ENCODE results near the gene KDM4B. TPM values are rescaled to one million over a fixed set of nuclear protein-coding genes. Genes with fewer than 3 reads are reported as not detected.

The KDM4B gene
- polyA plus RNA-seq, 1 of the 3 experiments (the other 2 are of a cell fraction), result 12.2 TPM

- ChIA-PET POLR2A (no interaction called here), CTCF (no interaction called here)
- Histone ChIP-seq H3F3A (replicated peaks; ENCODE audit: insufficient read depth) (no peaks in the 10 kb centered on the region), H3K4me2 (no peak overlapping the region), H3K4me3 (ENCODE audit: low read depth in 2 of 2, low read length in 1 of 2) (no peak overlapping the region), H3K27ac (ENCODE audit: low read depth in 2 of 2, low read length in 1 of 2) (no peak overlapping the region), H3K4me1 (ENCODE audit: control insufficient read depth in 1 of 2, insufficient read depth in 2 of 2, low read depth in 1 of 2, low read length in 1 of 2) (peaks cover 0 to 14% of the 10 kb centered on the region in 2 experiments; a peak in 1 of 4 replicates), H4K20me1 (ENCODE audit: insufficient read depth) (no peaks in the 10 kb centered on the region), H3K9ac (no peak overlapping the region), H3K79me2 (ENCODE audit: insufficient read depth) (no peaks in the 10 kb centered on the region), H3K9me3 (no peaks in the 10 kb centered on the region), H3K27me3 (ENCODE audit: insufficient read depth) (no peaks in the 10 kb centered on the region), H3K9me2 (no peaks in the 10 kb centered on the region), H2AFZ (ENCODE audit: low read depth) (no peak overlapping the region), H3K36me3 (replicated peaks in 1 of 2; ENCODE audit: control insufficient read depth in 1 of 2, insufficient read depth in 2 of 2, low read length in 1 of 2) (peaks cover 0 to 29% of the 10 kb centered on the region in 2 experiments)
- 82% methylated on average over 10 of the region's 21 CpGs for WGBS (ENCODE audit: low lambda C conversion rate)
- TF ChIP-seq FOXM1 (IDR thresholded peaks at IDR 0.05; ENCODE audit: low read depth) (no peak), YY1 (IDR thresholded peaks at IDR 0.05; ENCODE audit: low read depth) (no peak), EP300 (IDR thresholded peaks at IDR 0.05; ENCODE audit: borderline replicate concordance in 1 of 2, low read depth in 1 of 2, low read length in 1 of 2) (no peak), FOXJ3 (CRISPR knock-in tag; IDR thresholded peaks at IDR 0.05) (no peak), CTCF (IDR thresholded peaks at IDR 0.05) (no peak), GATA2 (CRISPR knock-in tag; IDR thresholded peaks at IDR 0.05) (no peak), NFIC (IDR thresholded peaks at IDR 0.05; ENCODE audit: borderline replicate concordance) (no peak), JUND (IDR thresholded peaks at IDR 0.05) (no peak), TCF12 (IDR thresholded peaks at IDR 0.05) (no peak), MEF2A (IDR thresholded peaks at IDR 0.05; ENCODE audit: borderline replicate concordance, low read depth) (no peak), USF2 (IDR thresholded peaks at IDR 0.05; ENCODE audit: borderline replicate concordance, low read depth, low read length) (no peak), FOSL2 (IDR thresholded peaks at IDR 0.05; ENCODE audit: borderline replicate concordance, low read depth) (no peak), GABPA (IDR thresholded peaks at IDR 0.05; ENCODE audit: low read depth) (no peak), SMC3 (IDR thresholded peaks at IDR 0.05; ENCODE audit: low read depth, low read length) (no peak), REST (IDR thresholded peaks at IDR 0.05; ENCODE audit: low read depth, low read length) (no peak), RAD21 (IDR thresholded peaks at IDR 0.05; ENCODE audit: low read length) (no peak), ELF1 (IDR thresholded peaks at IDR 0.05) (no peak), ZBTB33 (IDR thresholded peaks at IDR 0.05; ENCODE audit: borderline replicate concordance, low read depth) (no peak), IRF3 (IDR thresholded peaks at IDR 0.05; ENCODE audit: low read depth, low read length) (no peak)
- DNase-seq, result no peak
Observed at GRCh38 chr19:5125797-5126497, 157.0 kb downstream of the KDM4B start.
